ENCODE measurements around the gene CDADC1.

- TF ChIP-seq ZNF565 (CRISPR knock-in tag; conservative IDR thresholded peaks at IDR 0.05; ENCODE audit: low read depth) (no peak), SNAI2 (CRISPR knock-in tag; IDR thresholded peaks at IDR 0.05) (no peak), POU6F1 (CRISPR knock-in tag; IDR thresholded peaks at IDR 0.05; ENCODE audit: borderline replicate concordance, low read depth) (no peak), ZC3H10 (CRISPR knock-in tag; IDR thresholded peaks at IDR 0.05) (no peak), TSHZ2 (CRISPR knock-in tag; IDR thresholded peaks at IDR 0.05) (no peak), CREB5 (CRISPR knock-in tag; IDR thresholded peaks at IDR 0.05; ENCODE audit: low read depth) (no peak), TCF4 (CRISPR knock-in tag; IDR thresholded peaks at IDR 0.05; ENCODE audit: borderline replicate concordance) (no peak), ZNF70 (CRISPR knock-in tag; IDR thresholded peaks at IDR 0.05) (no peak), BACH2 (CRISPR knock-in tag; IDR thresholded peaks at IDR 0.05; ENCODE audit: borderline replicate concordance) (no peak), ZFP30 (CRISPR knock-in tag; IDR thresholded peaks at IDR 0.05) (no peak), OSR1 (CRISPR knock-in tag; IDR thresholded peaks at IDR 0.05) (no peak), TOX (CRISPR knock-in tag; IDR thresholded peaks at IDR 0.05; ENCODE audit: borderline replicate concordance) (no peak), CSDC2 (CRISPR knock-in tag; IDR thresholded peaks at IDR 0.05) (no peak), ZFP3 (CRISPR knock-in tag; IDR thresholded peaks at IDR 0.05) (no peak)
These were observed 78.6 kb downstream of the CDADC1 start for GRCh38 chr13:49326222-49326917.
